AG04449 (cell line): ENCODE results near the gene STUM.
"Not testable (repeated sequence)": the region's sequence is repeated elsewhere in the genome, so short reads cannot be mapped to it uniquely, and the experiment has no call there.

Experiments used
- CTCF ChIA-PET: fragments of 350-600 bp; formaldehyde crosslinking; extraction: SDS; loops from one replicate; lab custom pipeline; 2021; ENCODE audit warnings: antibody characterized with exemption; lab: Yijun Ruan, JAX
- POLR2A ChIA-PET: fragments of 400-600, 350-600 bp; formaldehyde crosslinking; extraction: SDS; loops from one replicate; lab custom pipeline; 2020; ENCODE audit warnings: antibody characterized with exemption, inconsistent platforms; lab: Yijun Ruan, JAX
- DNase-seq: peaks from one replicate; pipeline ENCODE4 v3.0.0-alpha.2; 2010; ENCODE audit warnings: low read depth, low spot score
- H3K4me3 ChIP-seq: 2 replicates; pipeline ENCODE4 v1.5.1; 2011; ENCODE audit warnings: low read depth, mild to moderate bottlenecking, control low read depth, low read length
- TF ChIP-seq, protein P1 (sequence below): IDR thresholded peaks from one replicate; pipeline ENCODE4 v1.5.1; 2011; ENCODE audit warnings: mild to moderate bottlenecking, moderate library complexity, low read length, control low read depth, inconsistent platforms; ENCODE audit not compliant: insufficient read depth; ENCODE audit errors: missing control alignments

The STUM gene, protein sequence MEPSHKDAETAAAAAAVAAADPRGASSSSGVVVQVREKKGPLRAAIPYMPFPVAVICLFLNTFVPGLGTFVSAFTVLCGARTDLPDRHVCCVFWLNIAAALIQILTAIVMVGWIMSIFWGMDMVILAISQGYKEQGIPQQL

DNA sequence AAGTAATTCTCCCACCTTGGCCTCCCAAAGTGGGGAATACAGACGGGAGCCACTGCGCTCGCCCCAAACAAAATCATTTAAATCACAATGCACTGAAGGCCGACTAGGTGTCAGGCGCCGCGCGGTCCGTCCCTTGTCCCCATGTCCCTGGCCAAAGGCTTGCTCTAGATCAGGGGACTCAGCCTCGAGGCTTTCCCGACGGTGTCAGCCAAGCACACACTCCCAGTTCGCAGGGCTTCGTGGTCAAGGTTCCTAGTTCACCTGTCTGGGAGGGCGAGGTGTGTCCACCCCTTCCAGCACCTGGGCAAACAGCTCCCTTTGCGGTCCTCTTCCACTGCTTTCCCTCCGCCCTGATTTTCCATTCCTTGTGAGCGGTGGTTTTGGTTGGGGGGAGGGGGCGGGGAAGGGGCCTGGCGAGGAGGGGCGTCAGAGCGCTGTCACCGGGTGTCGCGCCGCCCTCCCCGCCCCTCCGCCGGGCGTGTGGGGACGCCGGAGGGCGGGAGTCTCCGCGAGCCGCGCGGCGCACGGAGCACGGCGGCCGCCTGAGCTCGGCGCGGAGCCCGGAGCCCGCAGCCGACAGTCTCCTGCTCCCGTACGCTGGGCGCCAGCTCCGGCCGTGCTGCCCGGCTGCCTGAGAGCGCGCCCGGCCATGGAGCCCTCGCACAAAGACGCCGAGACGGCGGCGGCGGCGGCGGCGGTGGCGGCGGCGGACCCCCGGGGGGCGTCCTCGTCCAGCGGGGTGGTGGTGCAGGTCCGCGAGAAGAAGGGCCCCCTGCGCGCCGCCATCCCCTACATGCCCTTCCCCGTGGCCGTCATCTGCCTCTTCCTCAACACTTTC, at the start of gene STUM:
STUM (plus strand) TSS at position 509 of the 838 bp plus-strand sequence; CDS start at position 650, 141 bp downstream.
- H3K4me3 ChIP-seq: peak within 1 kb of the TSS; percentile 29
- CTCF ChIA-PET: interaction anchor here (0.7 to 3.4 kb wide), 13 partner anchors 14 to 888 kb away, joined by 3 to 15 read pairs (median 4); no protein-coding TSS in a partner anchor
- TF ChIP-seq, protein P1, sequence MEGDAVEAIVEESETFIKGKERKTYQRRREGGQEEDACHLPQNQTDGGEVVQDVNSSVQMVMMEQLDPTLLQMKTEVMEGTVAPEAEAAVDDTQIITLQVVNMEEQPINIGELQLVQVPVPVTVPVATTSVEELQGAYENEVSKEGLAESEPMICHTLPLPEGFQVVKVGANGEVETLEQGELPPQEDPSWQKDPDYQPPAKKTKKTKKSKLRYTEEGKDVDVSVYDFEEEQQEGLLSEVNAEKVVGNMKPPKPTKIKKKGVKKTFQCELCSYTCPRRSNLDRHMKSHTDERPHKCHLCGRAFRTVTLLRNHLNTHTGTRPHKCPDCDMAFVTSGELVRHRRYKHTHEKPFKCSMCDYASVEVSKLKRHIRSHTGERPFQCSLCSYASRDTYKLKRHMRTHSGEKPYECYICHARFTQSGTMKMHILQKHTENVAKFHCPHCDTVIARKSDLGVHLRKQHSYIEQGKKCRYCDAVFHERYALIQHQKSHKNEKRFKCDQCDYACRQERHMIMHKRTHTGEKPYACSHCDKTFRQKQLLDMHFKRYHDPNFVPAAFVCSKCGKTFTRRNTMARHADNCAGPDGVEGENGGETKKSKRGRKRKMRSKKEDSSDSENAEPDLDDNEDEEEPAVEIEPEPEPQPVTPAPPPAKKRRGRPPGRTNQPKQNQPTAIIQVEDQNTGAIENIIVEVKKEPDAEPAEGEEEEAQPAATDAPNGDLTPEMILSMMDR: no peak
- POLR2A ChIA-PET: no interaction called here
- DNase-seq: no peak

DNA sequence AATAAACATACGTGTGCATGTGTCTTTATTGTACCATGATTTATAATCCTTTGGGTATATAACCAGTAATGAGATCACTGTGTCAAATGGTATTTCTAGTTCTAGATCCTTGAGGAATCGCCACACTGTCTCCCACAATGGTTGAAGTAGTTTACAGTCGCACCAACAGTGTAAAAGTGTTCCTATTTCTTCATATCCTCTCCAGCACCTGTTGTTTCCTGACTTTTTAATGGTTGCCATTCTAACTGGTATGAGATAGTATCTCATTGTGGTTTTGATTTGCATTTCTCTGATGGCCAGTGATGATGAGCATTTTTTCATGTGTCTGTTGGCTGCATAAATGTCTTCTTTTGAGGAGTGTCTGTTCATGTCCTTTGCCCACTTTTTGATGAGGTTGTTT, 48.9 kb upstream of the STUM start:
- POLR2A ChIA-PET, CTCF ChIA-PET, DNase-seq, H3K4me3 ChIP-seq: not testable (repeated sequence)

DNA sequence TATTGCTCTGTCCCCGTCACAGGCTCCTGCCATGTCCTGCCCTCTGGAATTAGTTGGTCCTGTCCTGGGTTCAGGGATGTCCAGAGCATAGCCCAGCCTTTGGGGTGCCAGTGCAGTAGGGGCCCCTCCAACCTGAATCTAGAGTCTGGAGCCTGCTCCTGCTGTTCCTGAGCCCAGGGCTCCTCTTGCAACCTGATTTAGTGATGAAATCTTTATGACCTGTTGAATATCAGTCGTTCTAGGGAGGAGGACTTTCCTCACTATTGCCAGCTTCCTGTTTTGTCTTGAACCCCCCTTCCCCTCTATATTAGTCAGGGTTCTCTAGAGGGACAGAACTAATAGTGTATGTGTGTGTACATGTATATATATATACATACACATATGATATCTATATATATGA, 42.5 kb upstream of the STUM start:
- POLR2A ChIA-PET: no interaction called here
- TF ChIP-seq, protein P1: no peak
- CTCF ChIA-PET: no interaction called here
- no peak overlapping the region for H3K4me3 ChIP-seq
- DNase-seq: no peak

DNA sequence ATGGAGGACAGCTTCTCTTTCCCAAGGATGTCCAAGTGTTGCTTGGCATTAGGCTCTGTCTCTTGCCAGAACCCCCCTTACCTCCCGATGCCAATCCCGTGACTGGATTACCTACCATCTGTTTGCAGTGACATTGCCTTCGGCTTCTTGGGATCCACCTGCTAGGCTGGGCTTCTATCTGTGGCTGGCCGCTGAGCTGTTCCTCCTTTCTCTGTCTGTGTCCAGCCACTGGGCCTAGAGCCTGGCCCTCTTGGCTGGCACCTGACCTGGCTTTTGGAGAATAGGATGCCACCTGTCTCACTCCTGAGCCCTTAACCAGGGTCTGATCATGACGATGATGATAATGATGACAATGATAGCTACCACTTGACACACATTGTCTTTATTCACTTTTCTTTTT, 41.6 kb upstream of the STUM start:
- CTCF ChIA-PET: no interaction called here
- no peak for DNase-seq
- TF ChIP-seq, protein P1: no peak
- H3K4me3 ChIP-seq: no peak overlapping the region
- POLR2A ChIA-PET: no interaction called here

DNA sequence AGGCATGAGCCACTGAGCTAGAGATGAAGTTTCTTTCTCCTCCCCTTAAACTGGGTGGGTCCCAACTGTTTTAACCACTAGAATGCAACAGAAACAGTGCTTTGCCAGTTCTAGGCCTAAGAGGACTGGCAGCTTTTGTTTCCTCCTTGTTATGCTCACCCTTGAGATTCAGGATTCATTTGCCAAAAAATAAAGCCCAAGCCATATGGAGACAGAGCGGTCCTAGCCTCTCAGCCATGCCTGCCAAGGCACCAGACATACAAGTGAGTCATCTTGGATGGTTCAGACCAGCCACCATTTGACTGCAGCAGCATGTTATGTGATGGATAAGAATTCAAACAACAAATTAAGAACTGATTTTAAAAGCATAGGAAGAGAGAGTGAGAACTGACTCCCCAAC, 38.1 kb upstream of the STUM start:
- H3K4me3 ChIP-seq: no peak overlapping the region
- ChIA-PET POLR2A (no interaction called here), CTCF (no interaction called here)
- TF ChIP-seq, protein P1: no peak
- no peak for DNase-seq

DNA sequence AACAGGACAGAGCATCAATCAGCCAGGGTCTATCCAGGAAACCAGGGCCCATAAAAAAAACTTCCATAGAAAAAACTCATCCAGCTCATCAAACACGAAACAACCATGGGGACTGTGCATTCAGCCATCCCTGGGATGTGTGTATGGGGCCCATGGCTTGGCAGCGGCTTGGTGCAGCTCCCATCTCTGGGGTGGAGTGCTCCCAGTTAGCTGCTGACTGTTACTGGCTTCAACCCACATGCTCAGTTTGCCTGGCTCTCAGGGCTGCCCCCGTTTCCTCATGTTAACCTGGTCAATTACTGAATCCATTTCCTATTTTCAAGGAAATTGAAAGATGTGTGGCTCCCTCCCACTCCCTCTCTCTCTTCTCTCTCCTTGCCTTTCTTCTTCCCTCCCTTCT, 37.3 kb upstream of the STUM start:
- no peak overlapping the region for H3K4me3 ChIP-seq
- CTCF ChIA-PET: no interaction called here
- TF ChIP-seq, protein P1: no peak
- no peak for DNase-seq
- POLR2A ChIA-PET: no interaction called here
